Measurements from ENCODE around the gene SFTPA1.
A peak's percentile ranks its signal among the peaks of the same experiment; 100 is the strongest.
"Not testable (repeated sequence)": the region's sequence is repeated elsewhere in the genome, so short reads cannot be mapped to it uniquely, and the experiment has no call there.

SFTPA1 gene

GRCh38 chr10:79610601-79611191 is at the start of gene SFTPA1:
Gene SFTPA1 (plus strand): TSS chr10:79610939. CDS start chr10:79611826, 887 bp downstream.
- DNase-seq (ENCODE audit: low spot score), result no peak

GRCh38 chr10:79561257-79561656 is 49.5 kb upstream of the SFTPA1 start:
- DNase-seq (ENCODE audit: low spot score), result no peak

- DNase-seq (ENCODE audit: low spot score), result peak; percentile 58
These were observed 48.5 kb upstream of the SFTPA1 start for GRCh38 chr10:79562135-79562756.

GRCh38 chr10:79563426-79563825 is 47.3 kb upstream of the SFTPA1 start:
- no peak for DNase-seq (ENCODE audit: low spot score)

- DNase-seq (ENCODE audit: low spot score), result not testable (repeated sequence)
These were observed 40.1 kb upstream of the SFTPA1 start for GRCh38 chr10:79570624-79571023.

GRCh38 chr10:79579361-79579760 is 31.4 kb upstream of the SFTPA1 start:
- DNase-seq (ENCODE audit: low spot score), result no peak

- DNase-seq (ENCODE audit: low spot score), result no peak
These were observed 29.7 kb upstream of the SFTPA1 start for GRCh38 chr10:79581044-79581443.

- DNase-seq (ENCODE audit: low spot score), result no peak
These were observed 28.6 kb upstream of the SFTPA1 start for GRCh38 chr10:79582096-79582495.

- not testable (repeated sequence) for DNase-seq (ENCODE audit: low spot score)
These were observed 27.8 kb upstream of the SFTPA1 start for GRCh38 chr10:79582954-79583353.

- no peak for DNase-seq (ENCODE audit: low spot score)
These were observed 27.2 kb upstream of the SFTPA1 start for GRCh38 chr10:79583488-79584024.

- no peak for DNase-seq (ENCODE audit: low spot score)
These were observed 24.7 kb upstream of the SFTPA1 start for GRCh38 chr10:79585870-79586527.

- DNase-seq (ENCODE audit: low spot score), result no peak
These were observed 23.8 kb upstream of the SFTPA1 start for GRCh38 chr10:79586933-79587332.

- DNase-seq (ENCODE audit: low spot score), result no peak
These were observed 21.9 kb upstream of the SFTPA1 start for GRCh38 chr10:79588800-79589199.

GRCh38 chr10:79593377-79593776 is 17.4 kb upstream of the SFTPA1 start:
- no peak for DNase-seq (ENCODE audit: low spot score)

GRCh38 chr10:79594565-79594964 is 16.2 kb upstream of the SFTPA1 start:
- DNase-seq (ENCODE audit: low spot score), result not testable (repeated sequence)

GRCh38 chr10:79595510-79595909 is 15.2 kb upstream of the SFTPA1 start:
- DNase-seq (ENCODE audit: low spot score), result no peak

GRCh38 chr10:79599644-79600043 is 11.1 kb upstream of the SFTPA1 start:
- DNase-seq (ENCODE audit: low spot score), result not testable (repeated sequence)

GRCh38 chr10:79601939-79602338 is 8.8 kb upstream of the SFTPA1 start:
- DNase-seq (ENCODE audit: low spot score), result no peak

- DNase-seq (ENCODE audit: low spot score), result no peak
These were observed 7.8 kb upstream of the SFTPA1 start for GRCh38 chr10:79602953-79603352.

- DNase-seq (ENCODE audit: low spot score), result no peak
These were observed 6.4 kb upstream of the SFTPA1 start for GRCh38 chr10:79604294-79604693.

- DNase-seq (ENCODE audit: low spot score), result no peak
These were observed 5.4 kb upstream of the SFTPA1 start for GRCh38 chr10:79605308-79605707.

- peak; percentile 27 for DNase-seq (ENCODE audit: low spot score)
These were observed 2.0 kb upstream of the SFTPA1 start for GRCh38 chr10:79608505-79609375.
